Fibroblast of lung (primary cell): ENCODE data around the gene WHRN. TPM values are rescaled to one million over a fixed set of nuclear protein-coding genes. Genes with fewer than 3 reads are reported as not detected.

Experiments used
- DNase-seq, 2 donors: peaks; one replicate each; pipeline versions ENCODE4 v3.0.0 to v3.0.0-alpha.2; 2010; ENCODE audit warnings: low read depth in 2 of 2
- H2AFZ ChIP-seq: 2 replicates; pipeline ENCODE4 v1.5.1; 2012; ENCODE audit warnings: low read length, control low read depth, inconsistent platforms
- H3K27ac ChIP-seq: 2 replicates; pipeline ENCODE4 v1.5.1; 2011; ENCODE audit warnings: low read length, control low read depth; ENCODE audit not compliant: insufficient read depth
- H3K27me3 ChIP-seq: 2 replicates; pipeline ENCODE4 v1.5.1; 2011; ENCODE audit warnings: mild to moderate bottlenecking, low read length; ENCODE audit not compliant: control insufficient read depth, insufficient read depth
- H3K36me3 ChIP-seq: 2 replicates; pipeline ENCODE4 v1.5.1; 2011; ENCODE audit warnings: low read length; ENCODE audit not compliant: control insufficient read depth, insufficient read depth
- H3K4me1 ChIP-seq: 2 replicates; pipeline ENCODE4 v1.5.1; 2011; ENCODE audit warnings: low read length; ENCODE audit not compliant: control insufficient read depth, insufficient read depth; ENCODE audit errors: extremely low read depth
- H3K4me2 ChIP-seq: 2 replicates; pipeline ENCODE4 v1.5.1; 2011; ENCODE audit warnings: low read length, control low read depth; ENCODE audit not compliant: insufficient read depth; ENCODE audit errors: extremely low read depth
- H3K4me3 ChIP-seq, 4 experiments: fragments of 200-600 bp in 1 of 4; sonication (generic) in 1 of 4; replicated peaks in 1 of 4; 2 replicates each; pipeline ENCODE4 v1.5.1; 2011 to 2016; ENCODE audit warnings: low read length in 4 of 4, low read depth in 3 of 4, mild to moderate bottlenecking in 3 of 4, control low read depth in 2 of 4, inconsistent platforms in 1 of 4, mixed read lengths in 1 of 4; ENCODE audit not compliant: insufficient read depth in 1 of 4; ENCODE audit errors: control extremely low read depth in 1 of 4
- H3K79me2 ChIP-seq: 2 replicates; pipeline ENCODE4 v1.5.1; 2012; ENCODE audit warnings: mild to moderate bottlenecking, low read length, inconsistent platforms; ENCODE audit not compliant: control insufficient read depth, insufficient read depth
- H3K9ac ChIP-seq: 2 replicates; pipeline ENCODE4 v1.5.1; 2011; ENCODE audit warnings: mild to moderate bottlenecking, low read length, control low read depth; ENCODE audit not compliant: insufficient read depth
- H3K9me3 ChIP-seq: 2 replicates; pipeline ENCODE4 v1.5.1; 2012; ENCODE audit warnings: low read depth, low read length; ENCODE audit not compliant: control insufficient read depth, insufficient read depth
- H4K20me1 ChIP-seq: 2 replicates; pipeline ENCODE4 v1.5.1; 2011; ENCODE audit warnings: low read length; ENCODE audit not compliant: control insufficient read depth, insufficient read depth; ENCODE audit errors: extremely low read depth
- EZH2 ChIP-seq: IDR thresholded peaks from 2 replicates; pipeline ENCODE4 v1.5.1; 2012; ENCODE audit warnings: low read length, control low read depth, mild to moderate bottlenecking; ENCODE audit errors: missing control alignments
- polyA plus RNA-seq, 2 donors: library from polyadenylated mRNA; depleted of rRNA in 1 of 2; stranded (reverse) in 1 of 2; unstranded in 1 of 2; fragments of >200 nt; gene quantifications; 2 replicates each; pipeline ENCODE4 v1.2.1, GENCODE V29; 2011 to 2012; ENCODE audit warnings: missing spikeins in 1 of 2
- total RNA-seq: library from RNA; depleted of rRNA; stranded (reverse); fragments of >200 nt; gene quantifications from 2 replicates; pipeline ENCODE4 v1.2.1, GENCODE V29; 2014
- TF ChIP-seq, protein P1 (sequence below), 2 donors: IDR thresholded peaks in 1 of 2; conservative IDR thresholded peaks in 1 of 2; 1 replicate in 1 of 2; 2 replicates in 1 of 2; pipeline ENCODE4 v1.5.1; 2011 to 2012; ENCODE audit warnings: low read length in 2 of 2, control low read depth in 1 of 2, inconsistent platforms in 1 of 2, low read depth in 1 of 2, mild to moderate bottlenecking in 1 of 2

Gene WHRN
- total and polyA plus RNA-seq, 2 donors (not counting 1 experiment from before 2014, with no cell fraction given): 0.16 to 1.8 TPM

- Histone ChIP-seq H2AFZ (no peak overlapping the region), H3K4me3 (no peak overlapping the region), H3K79me2 (no peaks in the 10 kb centered on the region), H3K4me2 (no peak overlapping the region), H3K27me3 (peaks cover 3% of the 10 kb centered on the region), H3K9ac (no peak overlapping the region), H4K20me1 (no peaks in the 10 kb centered on the region), H3K27ac (no peak overlapping the region), H3K4me1 (no peaks in the 10 kb centered on the region), H3K9me3 (no peaks in the 10 kb centered on the region), H3K36me3 (no peaks in the 10 kb centered on the region)
- TF ChIP-seq, protein P1, sequence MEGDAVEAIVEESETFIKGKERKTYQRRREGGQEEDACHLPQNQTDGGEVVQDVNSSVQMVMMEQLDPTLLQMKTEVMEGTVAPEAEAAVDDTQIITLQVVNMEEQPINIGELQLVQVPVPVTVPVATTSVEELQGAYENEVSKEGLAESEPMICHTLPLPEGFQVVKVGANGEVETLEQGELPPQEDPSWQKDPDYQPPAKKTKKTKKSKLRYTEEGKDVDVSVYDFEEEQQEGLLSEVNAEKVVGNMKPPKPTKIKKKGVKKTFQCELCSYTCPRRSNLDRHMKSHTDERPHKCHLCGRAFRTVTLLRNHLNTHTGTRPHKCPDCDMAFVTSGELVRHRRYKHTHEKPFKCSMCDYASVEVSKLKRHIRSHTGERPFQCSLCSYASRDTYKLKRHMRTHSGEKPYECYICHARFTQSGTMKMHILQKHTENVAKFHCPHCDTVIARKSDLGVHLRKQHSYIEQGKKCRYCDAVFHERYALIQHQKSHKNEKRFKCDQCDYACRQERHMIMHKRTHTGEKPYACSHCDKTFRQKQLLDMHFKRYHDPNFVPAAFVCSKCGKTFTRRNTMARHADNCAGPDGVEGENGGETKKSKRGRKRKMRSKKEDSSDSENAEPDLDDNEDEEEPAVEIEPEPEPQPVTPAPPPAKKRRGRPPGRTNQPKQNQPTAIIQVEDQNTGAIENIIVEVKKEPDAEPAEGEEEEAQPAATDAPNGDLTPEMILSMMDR (conservative IDR thresholded peaks at IDR 0.05 in 1 of 2, IDR thresholded peaks at IDR 0.05 in 1 of 2; ENCODE audit: low read depth in 1 of 2, low read length in 2 of 2): no peak
- no peak for TF ChIP-seq EZH2
- DNase-seq: no peak
These were observed 38.0 kb downstream of the WHRN start for GRCh38 chr9:114467226-114467750.

DNA sequence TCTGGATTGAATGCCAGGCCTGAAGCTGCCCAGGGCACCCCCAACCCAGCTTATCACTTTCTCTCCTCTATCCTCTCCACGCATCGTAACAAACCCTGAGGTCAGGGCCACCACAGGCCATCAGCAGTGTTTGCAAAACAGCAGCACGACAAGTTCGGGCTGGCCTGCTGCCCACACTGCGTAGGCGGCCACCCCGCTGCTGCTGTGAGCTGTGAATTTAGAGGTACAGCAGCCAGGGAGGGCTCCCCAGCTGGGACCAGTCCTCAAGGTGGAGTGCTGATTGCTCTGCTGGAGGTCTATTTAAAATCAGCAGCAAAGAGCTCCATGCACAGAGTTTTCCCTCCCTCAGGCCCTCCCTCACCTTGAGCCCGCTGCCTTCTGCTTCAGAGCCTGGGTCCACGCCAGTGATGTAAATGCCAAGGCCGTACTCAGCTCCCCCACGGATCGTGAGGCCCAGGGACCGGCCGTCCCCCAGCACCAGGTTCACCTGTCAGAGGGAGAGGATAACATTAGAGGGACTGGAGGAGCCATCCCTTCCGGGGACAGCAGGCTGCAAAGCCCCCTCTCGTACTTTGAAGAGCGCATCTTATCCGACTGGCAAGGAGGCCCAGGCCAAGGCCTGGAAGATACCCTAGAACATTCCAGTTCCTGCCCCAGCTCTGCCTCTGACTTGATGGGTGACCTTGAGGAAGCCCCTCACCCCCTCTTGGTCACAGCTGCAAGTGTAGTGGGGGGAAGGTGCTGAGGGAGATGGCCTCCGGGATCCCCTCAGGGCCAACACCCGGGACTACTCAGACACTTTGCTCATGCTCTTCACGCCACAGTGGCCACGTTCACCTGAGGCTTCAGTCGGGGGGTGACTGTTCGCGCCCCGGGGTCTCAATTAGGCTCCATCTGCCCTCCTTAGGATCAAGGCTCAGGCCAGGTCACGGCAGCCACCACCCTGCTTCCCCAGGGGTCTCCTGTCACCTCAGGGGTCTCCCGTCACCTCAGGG is 39.1 kb downstream of the WHRN start:
- Histone ChIP-seq H3K9me3 (no peaks in the 10 kb centered on the region), H3K9ac (no peak overlapping the region), H2AFZ (no peak overlapping the region), H3K27ac (no peak overlapping the region), H3K79me2 (no peaks in the 10 kb centered on the region), H4K20me1 (no peaks in the 10 kb centered on the region), H3K36me3 (no peaks in the 10 kb centered on the region), H3K4me2 (no peak overlapping the region), H3K4me1 (no peaks in the 10 kb centered on the region), H3K27me3 (peaks cover 3% of the 10 kb centered on the region), H3K4me3 (no peak overlapping the region)
- no peak for DNase-seq
- no peak for TF ChIP-seq EZH2
- TF ChIP-seq, protein P1 (conservative IDR thresholded peaks at IDR 0.05 in 1 of 2, IDR thresholded peaks at IDR 0.05 in 1 of 2; ENCODE audit: low read depth in 1 of 2, low read length in 2 of 2): no peak

- no peak for TF ChIP-seq EZH2
- TF ChIP-seq, protein P1 (conservative IDR thresholded peaks at IDR 0.05 in 1 of 2, IDR thresholded peaks at IDR 0.05 in 1 of 2; ENCODE audit: low read depth in 1 of 2, low read length in 2 of 2): no peak
- Histone ChIP-seq H3K79me2 (no peaks in the 10 kb centered on the region), H3K4me1 (no peaks in the 10 kb centered on the region), H3K27me3 (peaks cover 3% of the 10 kb centered on the region), H3K36me3 (no peaks in the 10 kb centered on the region), H3K9ac (no peak overlapping the region), H4K20me1 (no peaks in the 10 kb centered on the region), H3K9me3 (no peaks in the 10 kb centered on the region), H3K4me3 (no peak overlapping the region), H3K4me2 (no peak overlapping the region), H2AFZ (no peak overlapping the region), H3K27ac (no peak overlapping the region)
- DNase-seq: no peak
These were observed 39.9 kb downstream of the WHRN start for GRCh38 chr9:114465417-114465816.
